PC-3 (cell line): ENCODE results near the gene RNASEH2B. TPM values are rescaled to one million over a fixed set of nuclear protein-coding genes. Genes with fewer than 3 reads are reported as not detected.

Experiments used
- ATAC-seq: fragments of 200-7000 bp; cut with Tn5 transposase; 2 replicates; pipeline ENCODE4 v1.9.1; 2020; ENCODE audit warnings: mild to moderate bottlenecking, moderate library complexity
- BruUV-seq: library from RNA; stranded (reverse); fragments of 400-500 nt; replicated peaks from 2 replicates; lab custom pipeline; 2021; lab: Mats Ljungman, UMichigan
- CTCF ChIA-PET: fragments of 300-600 bp; sonication (Branson Sonifier 250); formaldehyde crosslinking; loops from one replicate; lab custom pipeline; 2022; ENCODE audit warnings: antibody characterized with exemption; lab: Charles Lee
- POLR2A ChIA-PET: fragments of 300-600 bp; sonication (Branson Sonifier 250); formaldehyde crosslinking; loops from one replicate; lab custom pipeline; 2022; ENCODE audit warnings: antibody characterized with exemption; ENCODE audit not compliant: unreplicated experiment; lab: Charles Lee
- DNase-seq: peaks from one replicate; pipeline ENCODE4 v3.0.0-alpha.2; 2015
- H2AFZ ChIP-seq: fragments of 300-600 bp; sonication (generic); 2 replicates; pipeline ENCODE4 v1.6.0; 2016; ENCODE audit warnings: antibody characterized with exemption, low read length
- H3F3A ChIP-seq: fragments of 300-600 bp; sonication (generic); one replicate; pipeline ENCODE4 v1.6.0; 2017; ENCODE audit warnings: antibody characterized with exemption, low read length, control low read depth, mild to moderate bottlenecking; ENCODE audit not compliant: unreplicated experiment
- H3K27ac ChIP-seq: fragments of 300-600 bp; sonication (generic); 2 replicates; pipeline ENCODE4 v1.5.1; 2016; ENCODE audit warnings: mild to moderate bottlenecking, low read length
- H3K27me3 ChIP-seq: fragments of 300-600 bp; sonication (generic); 2 replicates; pipeline ENCODE4 v1.6.1; 2016; ENCODE audit warnings: low read length, mixed read lengths
- H3K36me3 ChIP-seq: fragments of 300-600 bp; sonication (generic); 2 replicates; pipeline ENCODE4 v1.6.1; 2016; ENCODE audit warnings: low read depth, mixed run types, low read length, mixed read lengths
- H3K4me1 ChIP-seq: fragments of 300-600 bp; sonication (generic); 2 replicates; pipeline ENCODE4 v1.5.1; 2016; ENCODE audit warnings: low read length; ENCODE audit not compliant: insufficient read depth
- H3K4me2 ChIP-seq: fragments of 300-600 bp; sonication (generic); 2 replicates; pipeline ENCODE4 v1.6.0; 2016; ENCODE audit warnings: low read length
- H3K4me3 ChIP-seq: fragments of 300-600 bp; sonication (generic); 2 replicates; pipeline ENCODE4 v1.5.1; 2016; ENCODE audit warnings: mild to moderate bottlenecking, low read length, mixed read lengths
- H3K79me2 ChIP-seq: fragments of 300-600 bp; sonication (generic); 2 replicates; pipeline ENCODE4 v1.6.1; 2017; ENCODE audit warnings: low read length, mixed read lengths
- H3K9ac ChIP-seq: fragments of 300-600 bp; sonication (generic); 2 replicates; pipeline ENCODE4 v1.6.0; 2016; ENCODE audit warnings: mild to moderate bottlenecking, low read length
- H3K9me2 ChIP-seq: fragments of 300-600 bp; sonication (generic); replicated peaks from 2 replicates; pipeline ENCODE4 v1.6.1; 2016; ENCODE audit warnings: mixed run types, low read length, mixed read lengths
- H3K9me3 ChIP-seq: fragments of 300-600 bp; sonication (generic); 2 replicates; pipeline ENCODE4 v1.6.1; 2016; ENCODE audit warnings: low read length, mixed read lengths
- H4K20me1 ChIP-seq: fragments of 300-600 bp; sonication (generic); 2 replicates; pipeline ENCODE4 v1.6.1; 2016; ENCODE audit warnings: low read length, mixed read lengths
- CTCF ChIP-seq: fragments of 300-600 bp; sonication (generic); conservative IDR thresholded peaks from 2 replicates; pipeline ENCODE4 v1.5.1; 2017; ENCODE audit warnings: antibody characterized with exemption, low read depth, mild to moderate bottlenecking, low read length
- EZH2 ChIP-seq: fragments of 300-600 bp; sonication (generic); IDR thresholded peaks from one replicate; pipeline ENCODE4 v1.6.1; 2017; ENCODE audit warnings: antibody characterized with exemption, mild to moderate bottlenecking, low read length; ENCODE audit not compliant: unreplicated experiment
- EZH2phosphoT487 ChIP-seq: fragments of 300-600 bp; sonication (generic); IDR thresholded peaks from 2 replicates; pipeline ENCODE4 v1.6.1; 2018; ENCODE audit warnings: mild to moderate bottlenecking, antibody characterized with exemption, low read length, borderline replicate concordance
- intact Hi-C: fragments of 100-400 bp; cut with micrococcal nuclease; formaldehyde crosslinking; loops from 2 replicates; pipeline ENCODE4 v1.9.0; 2023
- total RNA-seq: library from RNA; depleted of rRNA; stranded (reverse); fragments of >200 nt; gene quantifications from 2 replicates; pipeline ENCODE4 v1.2.3, GENCODE V29; 2014

Gene RNASEH2B
- total RNA-seq, 1 experiment from 2014 or later: 36.0 TPM

GRCh38 chr13:50915565-50915964 is 6.0 kb downstream of the RNASEH2B start:
- H3K9ac ChIP-seq: no peak overlapping the region
- no peaks in the 10 kb centered on the region for H4K20me1 ChIP-seq
- peaks cover 80% of the 10 kb centered on the region for H3K79me2 ChIP-seq
- DNase-seq (no peak), ATAC-seq (no peak)
- H3K4me2 ChIP-seq: no peak overlapping the region
- POLR2A ChIA-PET: no interaction called here
- no TSS peak for BruUV-seq
- H3K4me1 ChIP-seq: peaks cover 21% of the 10 kb centered on the region
- intact Hi-C loops: no loop called here
- no peaks in the 10 kb centered on the region for H3F3A ChIP-seq
- H3K27ac ChIP-seq: no peak overlapping the region
- no peak overlapping the region for H3K4me3 ChIP-seq
- H3K9me2 ChIP-seq: no peaks in the 10 kb centered on the region
- H3K36me3 ChIP-seq: no peaks in the 10 kb centered on the region
- H2AFZ ChIP-seq: no peak overlapping the region
- H3K9me3 ChIP-seq: no peaks in the 10 kb centered on the region
- H3K27me3 ChIP-seq: no peaks in the 10 kb centered on the region
- CTCF ChIA-PET: interaction anchor here (0.6 kb wide), 1 partner anchor 578 kb away, joined by 3 read pairs; no protein-coding TSS in a partner anchor
- TF ChIP-seq EZH2: no peak
- no peak for TF ChIP-seq CTCF
- TF ChIP-seq EZH2phosphoT487: no peak

GRCh38 chr13:50916701-50917184 is 7.2 kb downstream of the RNASEH2B start:
- H3F3A ChIP-seq: no peaks in the 10 kb centered on the region
- peaks cover 75% of the 10 kb centered on the region for H3K79me2 ChIP-seq
- H3K4me2 ChIP-seq: no peak overlapping the region
- no peaks in the 10 kb centered on the region for H3K9me3 ChIP-seq
- no peak for TF ChIP-seq EZH2phosphoT487
- no peak for TF ChIP-seq EZH2
- no peak for TF ChIP-seq CTCF
- intact Hi-C loops: no loop called here
- no peaks in the 10 kb centered on the region for H3K9me2 ChIP-seq
- no TSS peak for BruUV-seq
- no peak overlapping the region for H2AFZ ChIP-seq
- no peak overlapping the region for H3K27ac ChIP-seq
- ATAC-seq (no peak), DNase-seq (no peak)
- H3K4me1 ChIP-seq: peaks cover 9% of the 10 kb centered on the region; the same call in 1 of the 2 replicates
- no peak overlapping the region for H3K9ac ChIP-seq
- CTCF ChIA-PET: no interaction called here
- H4K20me1 ChIP-seq: no peaks in the 10 kb centered on the region
- no peak overlapping the region for H3K4me3 ChIP-seq
- no peaks in the 10 kb centered on the region for H3K27me3 ChIP-seq
- 0 out of 2 replicates have a peak, but pooled peaks cover under 1% of the 10 kb centered on the region for H3K36me3 ChIP-seq
- POLR2A ChIA-PET: no interaction called here

- Histone ChIP-seq H4K20me1 (no peaks in the 10 kb centered on the region), H3K9ac (no peak overlapping the region), H3K4me2 (no peak overlapping the region), H3K36me3 (peaks cover 8% of the 10 kb centered on the region; the same call in 1 of the 2 replicates), H3K4me3 (no peak overlapping the region), H3F3A (no peaks in the 10 kb centered on the region), H3K27ac (no peak overlapping the region), H3K4me1 (peaks cover 7% of the 10 kb centered on the region; the same call in 1 of the 2 replicates), H3K27me3 (no peaks in the 10 kb centered on the region), H3K9me3 (no peaks in the 10 kb centered on the region), H3K9me2 (no peaks in the 10 kb centered on the region), H2AFZ (no peak overlapping the region), H3K79me2 (peaks cover 73% of the 10 kb centered on the region)
- CTCF ChIA-PET: no interaction called here
- no peak for ATAC-seq
- TF ChIP-seq CTCF (no peak), EZH2phosphoT487 (no peak), EZH2 (no peak)
- no TSS peak for BruUV-seq
- no peak for DNase-seq
- intact Hi-C loops: no loop called here
- POLR2A ChIA-PET: no interaction called here
These were observed 8.0 kb downstream of the RNASEH2B start for GRCh38 chr13:50917572-50917971.
